Stimulated activated CD8-positive, alpha-beta memory T cell treated with anti-CD3 and anti-CD28 coated beads, Interleukin-7, amount 100 ng/mL, for 1 hour (primary cell): Measurements from ENCODE around the gene COL8A1.
A peak's percentile ranks its signal among the peaks of the same experiment; 100 is the strongest.
"Not testable (repeated sequence)": the region's sequence is repeated elsewhere in the genome, so short reads cannot be mapped to it uniquely, and the experiment has no call there.

Experiments
- DNase-seq, 2 donors: peaks; one replicate each; pipeline ENCODE4 v3.0.0-alpha.2; 2020; ENCODE audit warnings: low read depth in 2 of 2

COL8A1 gene

GRCh38 chr3:99799422-99799821 is 161.0 kb downstream of the COL8A1 start:
- DNase-seq: no peak

- DNase-seq: no peak
Measured at GRCh38 chr3:99803297-99803696, 164.9 kb downstream of the COL8A1 start.

GRCh38 chr3:99805160-99805559 is 166.8 kb downstream of the COL8A1 start:
- no peak for DNase-seq

- no peak for DNase-seq
Measured at GRCh38 chr3:99808163-99808794, 169.9 kb downstream of the COL8A1 start.

- no peak for DNase-seq
Measured at GRCh38 chr3:99809565-99809964, 171.2 kb downstream of the COL8A1 start.

GRCh38 chr3:99810403-99810802 is 172.0 kb downstream of the COL8A1 start:
- DNase-seq: no peak

GRCh38 chr3:99817047-99817436 is 178.6 kb downstream of the COL8A1 start:
- DNase-seq: no peak

- peak; percentile 91 to 94 for DNase-seq
Measured at GRCh38 chr3:99817437-99818240, 179.2 kb downstream of the COL8A1 start, which contains the start of gene CMSS1. TSS of gene CMSS1 (plus strand) at chr3:99817862.

GRCh38 chr3:99818818-99819217 is 180.4 kb downstream of the COL8A1 start:
- DNase-seq: no peak

- no peak for DNase-seq
Measured at GRCh38 chr3:99823723-99824711, 185.6 kb downstream of the COL8A1 start.

- DNase-seq: no peak
Measured at GRCh38 chr3:99825004-99825640, 186.7 kb downstream of the COL8A1 start.

- no peak for DNase-seq
Measured at GRCh38 chr3:99829844-99830243, 191.4 kb downstream of the COL8A1 start.

- no peak for DNase-seq
Measured at GRCh38 chr3:99833617-99834205, 195.3 kb downstream of the COL8A1 start.

GRCh38 chr3:99834211-99834957 is 196.0 kb downstream of the COL8A1 start:
- no peak for DNase-seq

- no peak for DNase-seq
Measured at GRCh38 chr3:99836681-99837080, 198.3 kb downstream of the COL8A1 start.

- no peak for DNase-seq
Measured at GRCh38 chr3:99837715-99838114, 199.3 kb downstream of the COL8A1 start.

GRCh38 chr3:99838755-99839154 is 200.4 kb downstream of the COL8A1 start:
- DNase-seq: no peak

GRCh38 chr3:99839613-99840012 is 201.2 kb downstream of the COL8A1 start:
- no peak for DNase-seq

GRCh38 chr3:99841949-99842348 is 203.6 kb downstream of the COL8A1 start:
- DNase-seq: not testable (repeated sequence)

- DNase-seq: no peak
Measured at GRCh38 chr3:99842826-99843589, 204.6 kb downstream of the COL8A1 start.
